CD14-positive monocyte (primary cell): ENCODE measurements around the gene CCDC74A. TPM values are rescaled to one million over a fixed set of nuclear protein-coding genes. Genes with fewer than 3 reads are reported as not detected.
"Not testable (repeated sequence)": the region's sequence is repeated elsewhere in the genome, so short reads cannot be mapped to it uniquely, and the experiment has no call there.

ENCODE experiments used
- DNase-seq, 3 donors: peaks; one replicate each; pipeline ENCODE4 v3.0.0-alpha.2; 2011 to 2022
- H2AFZ ChIP-seq: 2 replicates; pipeline ENCODE4 v1.6.0; 2012; ENCODE audit warnings: mild to moderate bottlenecking, low read depth, low read length, inconsistent platforms; ENCODE audit not compliant: insufficient read depth, poor library complexity, severe bottlenecking
- H3K27ac ChIP-seq, 2 donors: 1 replicate in 1 of 2; 2 replicates in 1 of 2; pipeline ENCODE4 v1.5.1; 2012 to 2013; ENCODE audit warnings: low read length in 2 of 2, control low read depth in 1 of 2, inconsistent platforms in 1 of 2, low read depth in 1 of 2, mild to moderate bottlenecking in 1 of 2
- H3K27me3 ChIP-seq, 2 donors: one replicate each; pipeline versions ENCODE4 v1.6.0 to v1.6.1; 2011 to 2013; ENCODE audit warnings: low read length in 2 of 2; ENCODE audit not compliant: control insufficient read depth in 2 of 2, insufficient read depth in 2 of 2
- H3K36me3 ChIP-seq, 2 donors: replicated peaks in 1 of 2; 1 replicate in 1 of 2; 2 replicates in 1 of 2; pipeline versions ENCODE4 v1.5.1 to v1.6.1; 2012 to 2013; ENCODE audit warnings: low read length in 2 of 2, control low read depth in 1 of 2, inconsistent platforms in 1 of 2, mild to moderate bottlenecking in 1 of 2; ENCODE audit not compliant: insufficient read depth in 2 of 2, control insufficient read depth in 1 of 2
- H3K4me1 ChIP-seq, 2 donors: 1 replicate in 1 of 2; 2 replicates in 1 of 2; pipeline versions ENCODE4 v1.5.1 to v1.6.1; 2012 to 2013; ENCODE audit warnings: low read length in 2 of 2, control low read depth in 1 of 2, inconsistent platforms in 1 of 2, mild to moderate bottlenecking in 1 of 2, moderate library complexity in 1 of 2; ENCODE audit not compliant: insufficient read depth in 2 of 2, control insufficient read depth in 1 of 2
- H3K4me2 ChIP-seq: replicated peaks from 2 replicates; pipeline ENCODE3; 2012; ENCODE audit warnings: low read length, moderate library complexity, mild to moderate bottlenecking; ENCODE audit not compliant: poor library complexity, severe bottlenecking; ENCODE audit errors: extremely low read depth
- H3K4me3 ChIP-seq, 3 experiments: fragments of 200-600 bp in 1 of 3; sonication (generic) in 1 of 3; replicated peaks in 1 of 3; 1 replicate in 2 of 3; 2 replicates in 1 of 3; pipeline ENCODE4 v1.5.1; 2011 to 2013; ENCODE audit warnings: low read length in 3 of 3, mild to moderate bottlenecking in 3 of 3, control low read depth in 2 of 3, low read depth in 2 of 3, inconsistent platforms in 1 of 3, moderate library complexity in 1 of 3
- H3K79me2 ChIP-seq: 2 replicates; pipeline ENCODE4 v1.6.0; 2012; ENCODE audit warnings: mild to moderate bottlenecking, control low read depth, inconsistent platforms, low read length, moderate library complexity; ENCODE audit not compliant: insufficient read depth
- H3K9ac ChIP-seq: 2 replicates; pipeline ENCODE4 v1.6.0; 2017; ENCODE audit warnings: low read length, mild to moderate bottlenecking; ENCODE audit not compliant: insufficient read depth, poor library complexity, severe bottlenecking
- H3K9me3 ChIP-seq, 2 donors: replicated peaks in 1 of 2; 1 replicate in 1 of 2; 2 replicates in 1 of 2; pipeline versions ENCODE4 v1.5.1 to v1.6.1; 2012 to 2013; ENCODE audit warnings: low read length in 2 of 2, control low read depth in 1 of 2; ENCODE audit not compliant: control insufficient read depth in 1 of 2, insufficient read depth in 1 of 2
- H4K20me1 ChIP-seq: 2 replicates; pipeline ENCODE4 v1.6.0; 2012; ENCODE audit warnings: mild to moderate bottlenecking, low read length, control low read depth, moderate library complexity; ENCODE audit not compliant: insufficient read depth
- H3K27ac Mint-ChIP-seq, 7 donors: one replicate each; pipeline ENCODE4 v1.8.0; 2020; ENCODE audit warnings: mild to moderate bottlenecking in 7 of 7, mixed read lengths in 7 of 7, moderate library complexity in 6 of 7, inconsistent platforms in 2 of 7
- H3K27me3 Mint-ChIP-seq, 3 donors: one replicate each; pipeline ENCODE4 v1.8.0; 2021 to 2022; ENCODE audit warnings: low read depth in 3 of 3, mild to moderate bottlenecking in 3 of 3, mixed read lengths in 3 of 3, moderate library complexity in 3 of 3, inconsistent platforms in 1 of 3
- H3K36me3 Mint-ChIP-seq, 2 donors: one replicate each; pipeline ENCODE4 v1.8.0; 2020; ENCODE audit warnings: mixed read lengths in 2 of 2, inconsistent platforms in 1 of 2, mild to moderate bottlenecking in 1 of 2
- H3K4me1 Mint-ChIP-seq: one replicate; pipeline ENCODE4 v1.8.0; 2020; ENCODE audit warnings: mild to moderate bottlenecking, mixed read lengths
- H3K4me3 Mint-ChIP-seq, 2 donors: one replicate each; pipeline ENCODE4 v1.8.0; 2020; ENCODE audit warnings: mild to moderate bottlenecking in 2 of 2, mixed read lengths in 2 of 2, moderate library complexity in 1 of 2
- H3K9me3 Mint-ChIP-seq, 7 donors: one replicate each; pipeline ENCODE4 v1.8.0; 2020 to 2022; ENCODE audit warnings: mixed read lengths in 7 of 7, mild to moderate bottlenecking in 6 of 7, moderate library complexity in 6 of 7, inconsistent platforms in 2 of 7
- WGBS: methylation state at CpG from one replicate; pipeline ENCODE4 v1.1.5; 2013; ENCODE audit warnings: missing lambda C conversion rate; ENCODE audit not compliant: insufficient coverage; 5-methylcytosine and 5-hydroxymethylcytosine counted together
- intact Hi-C, 2 donors: fragments of 100-400 bp; cut with micrococcal nuclease; formaldehyde crosslinking; loops; one replicate each; pipeline versions ENCODE4 v1.15.0 to v1.15.1; 2023
- polyA plus RNA-seq, 3 donors: library from polyadenylated mRNA; depleted of rRNA in 1 of 3; unstranded in 2 of 3; stranded (reverse) in 1 of 3; fragments of 300-500 nt in 2 of 3; fragments of >200 nt in 1 of 3; fragmentation: Illumina TruSeq in 2 of 3; gene quantifications; 1 replicate in 2 of 3; 2 replicates in 1 of 3; pipeline ENCODE4 v1.2.3, GENCODE V29; 2012 to 2021
- TF ChIP-seq, protein P1 (sequence below): fragments of 200-600 bp; IDR thresholded peaks from one replicate; pipeline ENCODE4 v1.8.0; 2022; ENCODE audit warnings: antibody characterized with exemption, mild to moderate bottlenecking

Gene CCDC74A
- polyA plus RNA-seq, 3 donors = not detected

GRCh38 chr2:131517106-131517831 is 10.4 kb upstream of the CCDC74A start:
- Histone ChIP-seq H3K4me3 (no peak overlapping the region), H3K9ac (no peak overlapping the region), H4K20me1 (no peaks in the 10 kb centered on the region), H3K4me2 (no peak overlapping the region), H3K4me1 (no peaks in the 10 kb centered on the region), H2AFZ (no peak overlapping the region), H3K9me3 (no peaks in the 10 kb centered on the region), H3K79me2 (no peaks in the 10 kb centered on the region), H3K36me3 (peaks cover 30 to 66% of the 10 kb centered on the region in 2 donors), H3K27ac (no peak overlapping the region), H3K27me3 (no peaks in the 10 kb centered on the region)
- DNase-seq = no peak
- Mint-ChIP-seq H3K36me3 (peaks cover 40 to 82% of the 10 kb centered on the region in 2 donors), H3K27ac (peak overlapping the region in 1 of 7 donors; percentile 15), H3K4me1 (no peaks in the 10 kb centered on the region), H3K27me3 (no peaks in the 10 kb centered on the region), H3K4me3 (no peak overlapping the region), H3K9me3 (peaks cover 0 to 2% (median 0%) of the 10 kb centered on the region in 7 donors)
- intact Hi-C loops = no loop called here
- WGBS = 98% methylated on average over 17 of the region's 17 CpGs
- TF ChIP-seq, protein P1, sequence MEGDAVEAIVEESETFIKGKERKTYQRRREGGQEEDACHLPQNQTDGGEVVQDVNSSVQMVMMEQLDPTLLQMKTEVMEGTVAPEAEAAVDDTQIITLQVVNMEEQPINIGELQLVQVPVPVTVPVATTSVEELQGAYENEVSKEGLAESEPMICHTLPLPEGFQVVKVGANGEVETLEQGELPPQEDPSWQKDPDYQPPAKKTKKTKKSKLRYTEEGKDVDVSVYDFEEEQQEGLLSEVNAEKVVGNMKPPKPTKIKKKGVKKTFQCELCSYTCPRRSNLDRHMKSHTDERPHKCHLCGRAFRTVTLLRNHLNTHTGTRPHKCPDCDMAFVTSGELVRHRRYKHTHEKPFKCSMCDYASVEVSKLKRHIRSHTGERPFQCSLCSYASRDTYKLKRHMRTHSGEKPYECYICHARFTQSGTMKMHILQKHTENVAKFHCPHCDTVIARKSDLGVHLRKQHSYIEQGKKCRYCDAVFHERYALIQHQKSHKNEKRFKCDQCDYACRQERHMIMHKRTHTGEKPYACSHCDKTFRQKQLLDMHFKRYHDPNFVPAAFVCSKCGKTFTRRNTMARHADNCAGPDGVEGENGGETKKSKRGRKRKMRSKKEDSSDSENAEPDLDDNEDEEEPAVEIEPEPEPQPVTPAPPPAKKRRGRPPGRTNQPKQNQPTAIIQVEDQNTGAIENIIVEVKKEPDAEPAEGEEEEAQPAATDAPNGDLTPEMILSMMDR = no peak

DNA sequence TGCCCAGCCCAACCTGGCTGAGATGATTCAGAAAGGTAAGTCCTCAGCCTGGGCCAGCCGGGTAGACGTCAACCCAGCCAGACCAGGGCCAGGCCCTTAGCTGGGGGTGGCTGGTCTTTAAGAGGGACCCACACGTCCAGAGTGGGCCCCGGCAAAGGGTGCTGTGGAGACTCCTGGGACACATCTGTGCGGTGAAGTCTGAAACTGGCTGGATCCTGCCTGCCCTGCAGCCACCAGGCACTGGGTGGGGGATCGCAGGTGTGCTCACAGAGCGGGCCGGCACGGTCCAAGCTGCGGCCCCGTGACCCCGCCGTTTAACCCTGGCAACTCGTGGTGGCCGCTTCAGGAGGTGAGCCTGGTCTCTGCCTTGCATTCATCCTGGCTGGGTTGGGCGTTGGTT is 9.8 kb upstream of the CCDC74A start:
- H3K4me1 ChIP-seq, H3K27ac Mint-ChIP-seq, H3K4me3 Mint-ChIP-seq, H3K27ac ChIP-seq, H3K79me2 ChIP-seq, H3K4me2 ChIP-seq, DNase-seq, H3K27me3 ChIP-seq, H3K9ac ChIP-seq, H3K9me3 ChIP-seq, H3K4me3 ChIP-seq, H3K9me3 Mint-ChIP-seq, H4K20me1 ChIP-seq, intact Hi-C loops, H3K4me1 Mint-ChIP-seq, H3K27me3 Mint-ChIP-seq, H2AFZ ChIP-seq: not testable (repeated sequence)
- H3K36me3 Mint-ChIP-seq = peaks cover 34 to 76% of the 10 kb centered on the region in 2 donors
- H3K36me3 ChIP-seq = peaks cover 30 to 60% of the 10 kb centered on the region in 2 donors
- WGBS = 90% methylated on average over 9 of the region's 16 CpGs

DNA sequence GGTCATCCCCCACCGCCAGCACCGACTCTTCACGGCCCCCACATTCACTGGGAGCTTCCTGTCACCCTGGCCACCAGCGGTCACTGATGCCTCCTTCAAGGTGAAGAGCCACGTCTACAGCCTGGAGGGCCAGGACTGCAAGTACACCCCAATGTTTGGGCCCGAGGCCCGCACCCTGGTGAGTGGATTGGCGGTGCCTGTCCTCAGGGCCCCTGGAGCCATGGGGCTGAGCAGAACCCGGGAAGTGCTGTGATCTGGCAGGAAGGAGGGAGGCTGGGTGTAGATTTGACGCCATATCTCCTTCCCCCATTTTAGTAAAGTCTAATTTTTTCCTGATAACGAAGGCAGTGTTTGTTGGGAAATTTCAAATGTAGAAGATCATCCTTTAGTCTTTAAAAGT is 9.2 kb upstream of the CCDC74A start:
- H3K4me2 ChIP-seq, H3K79me2 ChIP-seq, H3K4me3 ChIP-seq, DNase-seq, H3K9ac ChIP-seq, H3K9me3 Mint-ChIP-seq, H3K27me3 Mint-ChIP-seq, H3K9me3 ChIP-seq, H3K27ac ChIP-seq, H3K27me3 ChIP-seq, intact Hi-C loops, H3K4me1 Mint-ChIP-seq, H2AFZ ChIP-seq, H4K20me1 ChIP-seq, H3K4me3 Mint-ChIP-seq, H3K4me1 ChIP-seq: not testable (repeated sequence)
- H3K36me3 ChIP-seq = peaks cover 30 to 53% of the 10 kb centered on the region in 2 donors
- peaks cover 34 to 69% of the 10 kb centered on the region in 2 donors for H3K36me3 Mint-ChIP-seq
- WGBS = 100% methylated on average over 2 of the region's 11 CpGs
- peak overlapping the region in 1 of 7 donors; percentile 63 for H3K27ac Mint-ChIP-seq
